Pulmonary artery endothelial cell (primary cell): ENCODE measurements around the gene POLD2. TPM values are rescaled to one million over a fixed set of nuclear protein-coding genes. Genes with fewer than 3 reads are reported as not detected.
"Not testable (repeated sequence)": the region's sequence is repeated elsewhere in the genome, so short reads cannot be mapped to it uniquely, and the experiment has no call there.

ENCODE experiments used
- DNase-seq: peaks from one replicate; pipeline ENCODE4 v3.0.0-alpha.2; 2011; ENCODE audit warnings: low read depth, low spot score
- total RNA-seq: library from RNA; depleted of rRNA; stranded (reverse); fragments of >200 nt; gene quantifications from 2 replicates; pipeline ENCODE4 v1.2.3, GENCODE V29; 2014

Gene POLD2
- total RNA-seq, 1 donor from 2014 or later: 105 TPM

DNA sequence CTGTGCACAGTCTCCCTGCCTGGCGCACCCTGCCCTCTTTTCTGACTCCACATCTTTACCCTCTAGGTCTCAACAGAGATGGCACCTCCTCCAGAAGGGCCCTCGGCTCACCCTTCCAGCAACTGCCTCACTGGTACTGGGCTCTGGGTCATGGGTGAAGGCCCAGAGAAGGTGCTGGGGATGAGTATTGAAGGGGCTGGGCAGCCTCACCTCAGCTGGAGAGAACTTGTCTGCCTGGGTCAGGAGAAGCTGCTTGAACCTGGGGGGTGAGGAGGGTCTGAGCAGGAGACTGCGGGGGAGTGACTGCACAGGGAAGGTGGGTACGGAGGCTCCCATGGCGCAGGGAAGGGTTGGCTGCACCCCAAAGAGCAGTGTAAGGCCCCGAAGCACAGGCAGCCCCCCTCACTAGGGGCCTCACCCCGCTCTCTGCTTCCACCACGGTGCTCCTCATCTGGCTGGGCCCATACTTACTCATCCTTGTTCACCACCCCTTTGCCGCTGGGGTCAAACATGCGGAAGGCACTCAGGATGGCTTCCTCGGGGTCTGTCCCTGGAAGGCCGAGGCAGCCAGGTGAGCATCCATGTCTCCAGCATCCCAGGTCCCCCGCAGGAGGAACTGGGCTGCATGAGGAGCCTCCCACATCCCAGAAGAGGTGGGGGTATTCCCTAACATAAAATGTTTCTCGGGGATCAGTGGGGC, 16.1 kb upstream of the POLD2 start:
- DNase-seq: no peak

GRCh38 chr7:44138698-44139097, 15.3 kb upstream of the POLD2 start:
- no peak for DNase-seq

GRCh38 chr7:44136731-44137130, 13.4 kb upstream of the POLD2 start:
- no peak for DNase-seq

DNA sequence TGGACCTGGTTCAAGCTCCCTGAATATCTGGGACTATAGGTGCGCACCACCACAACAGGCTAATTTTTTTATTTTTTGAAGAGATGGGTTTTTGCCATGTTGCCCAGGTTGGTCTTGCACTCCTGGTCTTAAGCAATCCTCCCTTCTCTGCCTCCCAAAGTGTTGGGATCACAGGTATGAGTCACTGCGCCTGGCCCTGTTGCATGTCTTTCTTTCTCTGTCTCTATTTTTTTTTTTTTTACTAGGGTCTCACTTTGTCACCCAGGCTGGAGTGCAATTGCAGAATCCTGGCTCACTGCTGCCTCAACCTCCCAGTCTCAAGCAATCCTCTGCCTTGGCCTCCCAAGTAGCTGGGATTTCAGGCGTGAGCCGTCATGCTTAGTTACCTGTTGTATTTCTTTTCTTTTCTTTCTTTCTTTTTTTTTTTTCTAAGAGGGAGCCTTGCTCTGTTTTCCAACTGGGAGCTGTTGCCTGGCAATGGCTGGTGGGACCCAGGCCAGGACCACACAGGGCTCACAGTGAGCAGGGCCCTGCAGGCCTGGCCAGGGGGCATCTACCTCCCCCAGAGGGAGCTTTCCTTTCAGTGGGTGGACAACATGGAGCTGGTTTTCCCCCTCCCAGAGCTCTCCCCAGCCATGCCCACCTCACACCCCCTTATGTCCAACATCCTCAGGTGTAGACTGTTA, 11.7 kb upstream of the POLD2 start:
- no peak for DNase-seq

DNA sequence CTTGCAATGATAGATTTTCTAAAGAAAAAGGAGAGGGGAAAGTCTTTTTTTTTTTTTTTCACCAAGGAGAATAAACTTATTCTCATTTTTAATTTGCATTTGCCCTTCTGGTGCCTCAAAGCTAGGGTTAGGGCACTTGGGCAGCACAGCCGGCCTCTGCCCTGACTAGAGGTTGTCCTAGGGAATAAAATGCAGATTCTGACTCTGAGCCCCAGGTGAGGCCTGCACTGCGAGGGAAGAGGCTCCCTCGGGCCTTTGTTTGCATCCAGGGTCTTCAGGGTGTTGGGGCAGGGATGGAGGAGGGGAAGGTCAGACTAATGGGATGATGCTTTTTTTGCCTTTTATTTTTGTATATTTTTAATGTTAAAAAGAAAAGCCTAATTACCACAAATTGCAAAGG, 9.9 kb upstream of the POLD2 start:
- no peak for DNase-seq

DNA sequence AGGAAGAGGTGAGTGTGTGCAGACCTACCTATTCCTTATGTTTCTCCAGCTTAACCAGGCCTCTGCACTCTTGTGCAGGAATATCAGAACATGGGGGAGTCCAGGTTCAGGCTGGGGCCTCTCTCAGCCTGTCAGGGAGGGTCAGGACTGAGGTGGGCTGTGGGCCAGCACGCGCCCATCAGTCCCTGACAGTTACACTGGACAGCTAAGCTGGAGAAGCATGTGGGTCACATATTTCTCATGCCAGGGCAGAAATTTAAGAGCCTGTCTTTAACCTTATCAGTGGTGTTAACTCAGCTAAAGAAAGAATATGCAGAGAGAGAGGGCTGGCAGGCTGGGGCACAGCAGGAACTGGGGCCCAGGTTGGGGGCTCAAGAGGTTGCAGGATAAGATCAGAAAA, 8.7 kb upstream of the POLD2 start:
- no peak for DNase-seq

- DNase-seq: no peak
These were observed 8.1 kb upstream of the POLD2 start for GRCh38 chr7:44131173-44132029.

GRCh38 chr7:44128721-44129582, 5.6 kb upstream of the POLD2 start:
- DNase-seq: no peak

DNA sequence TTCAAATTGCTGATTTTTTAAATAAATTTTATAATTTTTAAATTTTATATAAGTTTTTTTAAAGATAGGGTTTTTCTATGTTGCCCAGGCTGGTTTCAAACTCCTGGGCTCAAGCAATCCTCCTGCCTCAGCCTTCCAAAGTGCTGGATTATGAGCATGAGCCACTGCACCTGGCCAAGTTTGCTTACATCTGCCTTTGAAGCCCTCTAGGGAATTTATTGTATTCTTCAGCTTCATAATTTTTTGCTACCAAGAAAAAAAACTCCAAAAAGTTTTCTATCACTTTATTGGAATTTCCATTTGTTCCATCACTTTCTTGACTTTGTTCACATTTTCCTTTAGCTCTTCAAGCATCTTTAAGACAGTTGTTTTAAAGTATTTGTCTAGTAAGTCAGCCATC, 3.8 kb upstream of the POLD2 start:
- DNase-seq: no peak

DNA sequence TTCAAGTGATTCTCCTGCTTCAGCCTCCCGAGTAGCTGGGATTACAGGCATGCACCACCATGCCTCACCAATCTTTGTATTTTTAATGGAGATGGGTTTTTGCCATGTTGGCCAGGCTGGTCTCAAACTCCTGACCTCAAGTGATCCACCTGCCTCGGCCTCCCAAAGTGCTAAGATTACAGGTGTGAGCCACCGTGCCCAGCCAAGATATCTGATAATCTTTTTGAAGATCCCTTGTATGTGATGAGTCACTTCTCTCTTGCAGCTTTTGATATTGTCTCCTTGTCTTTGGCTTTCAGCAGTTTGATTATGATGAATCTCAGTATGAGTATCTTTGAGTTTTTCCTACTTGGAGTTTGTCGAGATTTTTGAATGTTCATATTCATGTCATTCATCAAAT, 3.2 kb upstream of the POLD2 start:
- not testable (repeated sequence) for DNase-seq

DNA sequence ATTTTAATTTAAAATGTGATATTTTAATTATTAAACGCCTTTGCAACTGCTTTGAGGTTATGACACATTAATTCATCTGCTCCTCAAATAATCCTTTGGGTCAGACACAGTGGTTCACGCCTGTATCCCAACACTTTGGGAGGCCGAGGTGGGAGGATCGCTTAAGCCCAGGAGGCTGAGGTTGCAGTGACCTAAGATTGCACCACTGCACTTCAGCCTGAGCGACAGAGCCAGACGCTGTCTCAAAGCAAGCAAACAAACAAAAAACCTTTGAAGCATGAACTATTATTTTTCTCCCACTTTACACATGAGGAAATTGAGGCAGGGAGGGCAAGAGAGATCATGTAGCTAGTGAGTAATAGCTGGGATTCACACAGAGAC, 1.5 kb upstream of the POLD2 start:
- DNase-seq: no peak

GRCh38 chr7:44122529-44122928, 819 bp downstream of the POLD2 start:
- no peak for DNase-seq

DNA sequence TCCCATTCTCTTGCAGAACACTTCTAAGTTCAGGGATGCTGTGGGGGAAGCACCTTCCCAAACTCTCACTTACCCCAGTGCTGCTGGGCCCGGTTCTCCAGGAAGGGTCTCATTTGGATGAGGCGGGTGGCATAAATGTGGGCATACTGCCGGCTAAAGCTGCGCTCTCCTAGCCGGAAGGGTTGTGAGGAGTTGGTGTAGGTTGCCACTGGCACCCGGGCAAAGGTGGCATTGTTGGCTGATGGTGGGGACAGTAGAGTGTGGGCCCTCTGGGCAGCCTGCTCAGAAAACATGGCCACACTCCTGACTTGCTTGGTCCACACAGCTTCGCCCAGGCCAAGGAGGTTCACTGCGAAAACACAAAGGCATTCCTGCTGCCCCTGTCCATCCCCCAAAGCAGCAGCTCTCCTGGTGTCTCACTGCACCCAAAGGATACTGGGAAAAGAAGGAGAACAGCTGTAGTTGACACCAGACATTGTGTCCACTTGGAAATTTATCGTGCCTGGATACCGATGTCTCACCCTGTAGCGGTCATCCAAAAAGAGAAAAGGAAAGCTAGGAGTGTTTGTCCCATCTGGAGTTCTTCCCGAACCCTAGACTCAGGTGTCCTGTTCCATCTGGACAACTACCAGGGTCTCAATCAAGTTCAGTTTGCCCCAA, 1.5 kb downstream of the POLD2 start:
- no peak for DNase-seq

GRCh38 chr7:44120395-44120794, 3.0 kb downstream of the POLD2 start:
- no peak for DNase-seq

DNA sequence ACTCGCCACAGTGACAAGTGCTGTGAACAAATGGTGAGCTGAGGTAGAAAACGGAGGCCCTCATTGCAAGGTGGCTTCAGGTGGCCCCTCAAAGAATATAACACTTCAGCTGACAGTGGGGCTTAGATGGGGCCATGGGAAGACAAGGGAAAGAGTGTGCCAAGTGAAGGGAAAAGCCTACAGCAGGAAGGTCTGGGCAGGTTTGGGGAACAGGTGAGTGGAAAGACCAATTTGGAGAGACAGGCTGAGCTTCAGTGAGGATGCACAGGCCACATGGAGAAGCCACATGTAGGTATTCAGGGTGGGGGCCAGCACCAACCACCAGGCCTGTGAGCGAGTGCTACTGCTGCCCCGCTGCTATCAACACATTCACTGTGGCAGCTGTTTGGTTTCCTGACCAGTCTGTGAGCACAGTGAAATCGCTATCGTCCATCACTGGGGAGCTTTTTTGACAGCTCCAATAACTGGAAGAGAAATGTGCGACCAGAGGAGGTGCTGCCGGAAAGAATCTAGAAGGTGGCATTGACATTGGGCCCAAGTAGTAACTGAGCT, 3.4 kb downstream of the POLD2 start:
- DNase-seq: no peak

GRCh38 chr7:44117801-44118429, 5.4 kb downstream of the POLD2 start:
- DNase-seq: no peak

- DNase-seq: no peak
These were observed 6.3 kb downstream of the POLD2 start for GRCh38 chr7:44116789-44117666.

DNA sequence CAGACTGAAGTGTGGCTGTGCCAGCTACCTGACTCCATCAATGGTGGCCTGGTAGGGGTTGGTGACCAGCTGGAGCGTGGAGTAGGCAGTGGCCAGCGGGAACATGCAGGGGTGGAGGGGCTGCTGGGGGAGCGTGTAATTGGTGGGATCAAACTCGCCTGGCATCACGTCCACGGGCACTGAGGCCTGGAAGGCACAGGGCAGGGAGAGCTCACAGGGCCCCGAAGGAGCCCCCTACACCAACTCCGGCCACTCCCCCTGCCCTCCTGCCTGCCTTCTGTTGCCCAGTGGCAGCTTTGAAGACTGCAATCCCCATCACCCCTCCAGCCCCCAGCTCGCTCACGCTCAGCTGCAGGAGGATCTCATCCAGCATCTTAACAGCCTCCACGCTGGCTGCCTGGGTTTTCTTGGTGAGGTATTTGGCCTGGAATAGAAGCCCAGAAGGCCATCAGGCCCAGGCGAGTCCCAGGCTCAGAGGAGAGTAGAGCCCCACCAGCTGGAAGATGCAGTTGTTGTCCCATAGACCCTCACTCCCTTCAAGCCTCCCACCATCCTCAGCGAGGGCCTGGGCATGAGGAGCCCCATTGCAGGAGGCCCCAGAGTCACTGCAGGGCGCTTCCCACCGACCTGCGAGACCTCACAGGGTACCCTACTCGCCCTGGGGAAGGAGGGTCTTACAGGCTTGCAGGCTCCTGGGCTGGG, 7.1 kb downstream of the POLD2 start:
- no peak for DNase-seq
